NB4 (cell line): ENCODE results near the gene PRIMPOL.
"Not testable (repeated sequence)": the region's sequence is repeated elsewhere in the genome, so short reads cannot be mapped to it uniquely, and the experiment has no call there.

Experiments used
- DNase-seq: peaks from one replicate; pipeline ENCODE4 v3.0.0; 2010; ENCODE audit warnings: low read depth
- H3K4me3 ChIP-seq: one replicate; pipeline ENCODE4 v1.5.1; 2011; ENCODE audit warnings: mild to moderate bottlenecking, low read depth, low read length, moderate library complexity
- MYC ChIP-seq: IDR thresholded peaks from 2 replicates; pipeline ENCODE4 v1.6.1; 2011; ENCODE audit warnings: low read depth, low read length
- POLR2A ChIP-seq: IDR thresholded peaks from 2 replicates; pipeline ENCODE4 v1.6.1; 2011; ENCODE audit warnings: mild to moderate bottlenecking; ENCODE audit not compliant: insufficient read length; ENCODE audit errors: extremely low read depth
- TF ChIP-seq, protein P1 (sequence below): IDR thresholded peaks from 2 replicates; pipeline ENCODE4 v1.6.1; 2011; ENCODE audit warnings: low read depth, low read length
- TF ChIP-seq, protein P2 (sequence below): IDR thresholded peaks from one replicate; pipeline ENCODE4 v1.5.1; 2012; ENCODE audit warnings: low read depth, low read length

Gene PRIMPOL

DNA sequence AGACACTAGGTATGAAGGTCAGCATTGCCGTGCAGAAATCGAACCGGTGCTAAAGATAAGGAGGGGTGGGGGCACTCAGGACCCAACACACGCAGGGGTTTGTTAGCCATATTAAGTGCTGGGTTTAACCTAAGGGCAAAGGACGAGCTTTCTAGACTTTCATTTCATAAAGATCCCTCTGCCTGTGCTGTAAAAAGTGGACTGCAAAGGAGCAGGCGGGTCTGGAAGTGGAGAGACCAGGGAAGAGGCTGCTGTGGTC, 1.6 kb upstream of the PRIMPOL start:
- TF ChIP-seq MYC: no peak
- no peak for TF ChIP-seq POLR2A
- TF ChIP-seq, protein P1, sequence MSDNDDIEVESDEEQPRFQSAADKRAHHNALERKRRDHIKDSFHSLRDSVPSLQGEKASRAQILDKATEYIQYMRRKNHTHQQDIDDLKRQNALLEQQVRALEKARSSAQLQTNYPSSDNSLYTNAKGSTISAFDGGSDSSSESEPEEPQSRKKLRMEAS: no peak
- TF ChIP-seq, protein P2, sequence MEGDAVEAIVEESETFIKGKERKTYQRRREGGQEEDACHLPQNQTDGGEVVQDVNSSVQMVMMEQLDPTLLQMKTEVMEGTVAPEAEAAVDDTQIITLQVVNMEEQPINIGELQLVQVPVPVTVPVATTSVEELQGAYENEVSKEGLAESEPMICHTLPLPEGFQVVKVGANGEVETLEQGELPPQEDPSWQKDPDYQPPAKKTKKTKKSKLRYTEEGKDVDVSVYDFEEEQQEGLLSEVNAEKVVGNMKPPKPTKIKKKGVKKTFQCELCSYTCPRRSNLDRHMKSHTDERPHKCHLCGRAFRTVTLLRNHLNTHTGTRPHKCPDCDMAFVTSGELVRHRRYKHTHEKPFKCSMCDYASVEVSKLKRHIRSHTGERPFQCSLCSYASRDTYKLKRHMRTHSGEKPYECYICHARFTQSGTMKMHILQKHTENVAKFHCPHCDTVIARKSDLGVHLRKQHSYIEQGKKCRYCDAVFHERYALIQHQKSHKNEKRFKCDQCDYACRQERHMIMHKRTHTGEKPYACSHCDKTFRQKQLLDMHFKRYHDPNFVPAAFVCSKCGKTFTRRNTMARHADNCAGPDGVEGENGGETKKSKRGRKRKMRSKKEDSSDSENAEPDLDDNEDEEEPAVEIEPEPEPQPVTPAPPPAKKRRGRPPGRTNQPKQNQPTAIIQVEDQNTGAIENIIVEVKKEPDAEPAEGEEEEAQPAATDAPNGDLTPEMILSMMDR: no peak
- no peak for DNase-seq
- peak overlapping the region; percentile 88 for H3K4me3 ChIP-seq

DNA sequence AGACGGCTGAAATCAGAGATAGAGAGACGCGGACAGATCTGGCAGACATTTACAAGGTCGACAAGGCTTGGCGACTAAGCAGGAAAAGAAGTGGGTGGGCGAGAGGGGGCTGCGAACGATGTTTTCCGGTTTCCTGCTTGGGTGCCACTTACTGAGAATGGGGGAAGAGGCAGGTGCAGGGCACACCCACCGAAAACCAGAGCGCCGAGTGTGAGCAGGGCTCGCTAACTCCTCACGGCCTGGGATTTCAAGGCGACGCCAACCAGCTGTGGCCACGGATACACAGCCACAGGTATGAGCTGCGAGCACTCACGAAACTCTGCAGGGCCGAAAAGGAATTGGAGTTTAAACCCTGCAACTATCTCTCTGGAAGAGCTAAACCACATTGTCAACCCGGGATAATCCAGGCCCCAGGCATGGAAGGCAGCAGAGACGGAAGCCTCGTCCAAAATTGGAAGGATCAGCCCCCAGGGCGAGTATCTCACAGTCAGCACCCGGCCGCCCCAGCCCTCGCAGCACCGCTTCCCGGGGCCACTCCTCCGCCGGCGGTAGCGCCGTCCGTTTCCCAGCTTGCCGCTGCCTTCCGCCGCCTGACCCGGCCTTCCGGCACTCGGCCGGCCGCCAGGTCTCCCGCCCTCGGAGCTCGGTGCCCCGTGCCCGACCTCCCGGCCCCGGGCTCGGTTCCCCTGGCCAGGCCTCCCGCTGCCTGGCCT, 1.1 kb upstream of the PRIMPOL start:
- peak overlapping the region; percentile 88 for H3K4me3 ChIP-seq
- DNase-seq: peak; percentile 65
- TF ChIP-seq POLR2A (no peak), MYC (no peak)
- TF ChIP-seq, protein P1: no peak
- TF ChIP-seq, protein P2: no peak

DNA sequence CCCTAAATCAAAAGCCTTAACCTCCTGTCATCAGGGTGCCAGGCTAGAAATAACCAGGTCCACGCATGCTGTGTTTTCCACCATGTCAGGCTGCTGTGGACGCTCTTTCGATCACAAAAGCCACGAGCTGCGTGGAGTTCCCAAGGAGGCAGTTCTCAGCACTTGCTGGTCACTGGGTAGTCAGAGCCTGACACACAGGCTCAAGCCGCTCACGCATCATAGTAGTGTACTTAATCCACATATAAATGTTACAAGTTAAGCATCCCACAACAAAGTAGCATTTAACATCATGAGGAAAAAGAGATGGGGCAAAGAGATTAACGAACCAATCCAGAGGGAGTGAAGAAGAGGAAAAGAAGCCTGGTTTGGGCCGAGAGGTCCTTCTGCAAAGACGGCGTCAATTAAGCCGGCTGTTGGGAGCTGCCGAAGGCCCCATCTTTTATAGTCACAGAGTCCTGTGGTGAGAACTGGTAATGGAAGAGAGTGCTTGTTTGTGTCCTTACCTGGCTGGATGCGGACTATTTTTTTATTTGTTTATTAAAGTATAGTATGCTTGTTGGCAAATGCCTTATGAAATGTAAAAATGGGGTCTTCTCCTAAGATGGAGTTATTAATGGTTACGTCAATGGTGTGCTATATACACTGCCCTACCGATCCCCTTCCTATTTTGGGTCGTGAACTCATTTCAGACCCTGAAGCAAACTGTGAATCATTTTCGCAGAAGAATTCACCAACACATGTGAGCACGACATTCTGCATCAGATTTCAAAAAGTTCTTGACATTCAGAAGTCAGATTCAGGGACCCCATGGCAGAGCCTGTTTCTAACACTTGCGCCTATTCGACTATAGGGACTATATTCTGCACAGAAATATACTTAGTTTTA, 675 bp downstream of the PRIMPOL start:
- H3K4me3 ChIP-seq: peak overlapping the region; percentile 80
- TF ChIP-seq, protein P2: no peak
- TF ChIP-seq, protein P1: no peak
- TF ChIP-seq MYC: no peak
- DNase-seq: peak; percentile 57

DNA sequence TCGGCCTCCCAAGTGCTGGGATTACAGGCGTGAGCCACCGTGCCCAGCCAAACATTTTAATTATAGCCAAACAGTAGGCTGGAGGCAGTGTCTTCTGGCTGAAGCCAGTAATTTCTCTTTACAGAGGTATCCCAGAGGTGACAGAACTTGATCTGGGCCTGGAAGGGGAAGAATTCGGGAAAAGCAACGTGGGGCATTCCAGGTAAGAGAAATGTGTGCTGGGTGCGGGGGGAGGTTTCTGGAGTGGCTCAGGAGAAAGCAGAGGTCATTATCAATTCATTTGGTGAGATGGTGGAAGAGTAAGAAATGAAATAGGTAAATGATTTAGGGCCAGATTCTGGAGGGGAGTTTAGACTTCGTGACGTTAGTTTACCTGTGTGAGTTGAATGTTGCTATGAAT, 2.4 kb downstream of the PRIMPOL start:
- TF ChIP-seq POLR2A (no peak), MYC (no peak)
- TF ChIP-seq, protein P2: no peak
- TF ChIP-seq, protein P1: no peak
- H3K4me3 ChIP-seq: no peak overlapping the region
- no peak for DNase-seq

DNA sequence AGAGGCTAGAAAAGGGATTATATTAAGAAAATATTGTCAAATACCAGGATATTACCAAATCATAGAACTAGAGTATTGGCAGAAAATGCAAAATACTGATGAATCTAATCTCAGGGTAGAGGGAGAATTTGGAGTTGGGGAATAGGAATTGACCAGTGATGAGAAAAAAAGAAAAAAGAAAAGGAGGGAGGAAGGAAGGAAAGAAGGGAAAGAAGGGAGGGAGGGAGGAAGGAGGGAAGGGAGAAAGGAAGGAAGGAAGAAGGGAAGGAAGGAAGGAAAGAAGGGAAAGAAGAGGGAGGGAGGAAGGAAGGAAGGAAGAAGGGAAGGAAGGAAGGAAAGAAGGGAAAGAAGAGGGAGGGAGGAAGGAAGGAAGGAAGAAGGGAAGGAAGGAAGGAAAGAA, 3.1 kb downstream of the PRIMPOL start:
- DNase-seq, H3K4me3 ChIP-seq: not testable (repeated sequence)

DNA sequence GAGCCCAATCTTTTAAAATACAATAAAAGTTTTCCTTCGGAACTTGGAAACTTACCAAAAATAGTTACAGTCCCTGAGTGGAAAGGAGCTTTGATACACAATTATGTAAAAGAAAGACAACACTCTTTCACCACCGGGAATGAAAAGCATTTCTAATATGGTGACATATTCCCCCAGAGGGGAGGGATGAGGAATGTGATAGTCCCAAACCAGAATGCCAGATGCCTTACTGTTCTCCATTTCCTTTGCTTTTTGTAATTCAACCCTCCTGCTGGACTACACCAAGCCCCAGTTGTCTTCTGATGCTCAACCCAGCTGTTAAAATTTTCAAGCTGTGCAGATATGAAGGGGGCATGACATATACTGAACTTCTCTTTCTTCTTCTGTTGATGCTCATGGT, 4.1 kb downstream of the PRIMPOL start:
- DNase-seq: no peak
- no peak overlapping the region for H3K4me3 ChIP-seq
- TF ChIP-seq, protein P2: no peak
- TF ChIP-seq, protein P1: no peak
- no peak for TF ChIP-seq POLR2A
- no peak for TF ChIP-seq MYC
